Keratinocyte (primary cell): Measurements from ENCODE around the gene TFCP2L1. TPM values are rescaled to one million over a fixed set of nuclear protein-coding genes. Genes with fewer than 3 reads are reported as not detected.

Source experiments
- DNase-seq: peaks from one replicate; pipeline ENCODE4 v3.0.0-alpha.2; 2011; ENCODE audit warnings: low read depth, missing footprints, low spot score
- FAIRE-seq: peaks from 2 replicates; lab custom pipeline; 2011; peaks lifted over from hg19 to GRCh38; lab: Jason Lieb, UNC
- H2AFZ ChIP-seq: 2 replicates; pipeline ENCODE4 v1.6.0; 2012; ENCODE audit warnings: low read length, control low read depth, inconsistent platforms; ENCODE audit not compliant: control insufficient read depth
- H3K27ac ChIP-seq: 2 replicates; pipeline ENCODE4 v1.5.1; 2011; ENCODE audit warnings: low read length; ENCODE audit not compliant: control insufficient read depth, insufficient read depth
- H3K27me3 ChIP-seq: 3 replicates; pipeline ENCODE4 v1.6.0; 2011; ENCODE audit warnings: low read length; ENCODE audit not compliant: control insufficient read depth, insufficient read depth; ENCODE audit errors: extremely low read depth
- H3K36me3 ChIP-seq, 2 experiments: 2 replicates in 1 of 2; 3 replicates in 1 of 2; pipeline ENCODE4 v1.5.1; 2011; ENCODE audit warnings: low read length in 2 of 2, mild to moderate bottlenecking in 1 of 2; ENCODE audit not compliant: control insufficient read depth in 2 of 2, insufficient read depth in 2 of 2; ENCODE audit errors: extremely low read depth in 1 of 2
- H3K4me1 ChIP-seq: 3 replicates; pipeline ENCODE4 v1.5.1; 2011; ENCODE audit warnings: low read length; ENCODE audit not compliant: control insufficient read depth, insufficient read depth; ENCODE audit errors: extremely low read depth
- H3K4me2 ChIP-seq: 3 replicates; pipeline ENCODE4 v1.6.0; 2011; ENCODE audit warnings: low read depth, low read length; ENCODE audit not compliant: control insufficient read depth, insufficient read depth; ENCODE audit errors: extremely low read depth
- H3K4me3 ChIP-seq, 3 experiments: fragments of 200-600 bp in 1 of 3; sonication (generic) in 1 of 3; 2 replicates in 2 of 3; 3 replicates in 1 of 3; pipeline ENCODE4 v1.5.1; 2011 to 2016; ENCODE audit warnings: low read length in 3 of 3, mild to moderate bottlenecking in 3 of 3, control low read depth in 2 of 3, inconsistent platforms in 1 of 3, low read depth in 1 of 3, mixed read lengths in 1 of 3, mixed run types in 1 of 3, moderate library complexity in 1 of 3; ENCODE audit not compliant: control insufficient read depth in 2 of 3, insufficient read depth in 2 of 3; ENCODE audit errors: extremely low read depth in 1 of 3
- H3K79me2 ChIP-seq: 2 replicates; pipeline ENCODE4 v1.6.0; 2012; ENCODE audit warnings: low read length; ENCODE audit not compliant: control insufficient read depth, insufficient read depth
- H3K9ac ChIP-seq: 3 replicates; pipeline ENCODE4 v1.6.0; 2011; ENCODE audit warnings: low read length; ENCODE audit not compliant: control insufficient read depth, insufficient read depth; ENCODE audit errors: extremely low read depth
- H3K9me1 ChIP-seq: 3 replicates; pipeline ENCODE4 v1.6.0; 2011; ENCODE audit warnings: low read length; ENCODE audit not compliant: control insufficient read depth, insufficient read depth; ENCODE audit errors: extremely low read depth
- H3K9me3 ChIP-seq: 2 replicates; pipeline ENCODE4 v1.5.1; 2012; ENCODE audit warnings: low read depth, low read length; ENCODE audit not compliant: control insufficient read depth
- H4K20me1 ChIP-seq: 3 replicates; pipeline ENCODE4 v1.6.0; 2011; ENCODE audit warnings: low read length; ENCODE audit not compliant: control insufficient read depth, insufficient read depth; ENCODE audit errors: extremely low read depth
- EZH2 ChIP-seq: IDR thresholded peaks from one replicate; pipeline ENCODE4 v1.6.1; 2012; ENCODE audit warnings: inconsistent platforms, mild to moderate bottlenecking, low read length, moderate library complexity
- dilution Hi-C: fragments of 300-500 bp; cut with MboI; formaldehyde crosslinking; loops from one replicate; pipeline ENCODE4 v1.7.0; 2020; ENCODE audit warnings: low sequenced_read_pairs; ENCODE audit not compliant: extremely low pct_ligation_motif_present
- polyA plus RNA-seq, 5 experiments: library from polyadenylated mRNA; depleted of rRNA in 3 of 5; stranded (reverse) in 3 of 5; stranded (forward) in 1 of 5; unstranded in 1 of 5; fragments of >200 nt; gene quantifications; 1 replicate in 1 of 5; 2 replicates in 3 of 5; 3 replicates in 1 of 5; pipeline versions ENCODE4 v1.2.1 to v1.2.3, GENCODE V29; 2011 to 2012; ENCODE audit warnings: missing spikeins in 2 of 5, low read depth in 1 of 5, low replicate concordance in 1 of 5
- TF ChIP-seq, protein P1 (sequence below), 3 experiments: IDR thresholded peaks in 1 of 3; conservative IDR thresholded peaks in 1 of 3; optimal IDR thresholded peaks in 1 of 3; 2 replicates in 2 of 3; 3 replicates in 1 of 3; pipeline versions ENCODE3 to v1.5.1; 2011; ENCODE audit warnings: low read length in 3 of 3, mild to moderate bottlenecking in 3 of 3, moderate library complexity in 2 of 3, control low read depth in 1 of 3, inconsistent platforms in 1 of 3; ENCODE audit not compliant: insufficient read depth in 2 of 3; ENCODE audit errors: extremely low read depth in 1 of 3

TFCP2L1 gene
- polyA plus RNA-seq, 1 donor (not counting 4 experiments of a cell fraction or from before 2014, with no cell fraction given), result 29.4 TPM

DNA sequence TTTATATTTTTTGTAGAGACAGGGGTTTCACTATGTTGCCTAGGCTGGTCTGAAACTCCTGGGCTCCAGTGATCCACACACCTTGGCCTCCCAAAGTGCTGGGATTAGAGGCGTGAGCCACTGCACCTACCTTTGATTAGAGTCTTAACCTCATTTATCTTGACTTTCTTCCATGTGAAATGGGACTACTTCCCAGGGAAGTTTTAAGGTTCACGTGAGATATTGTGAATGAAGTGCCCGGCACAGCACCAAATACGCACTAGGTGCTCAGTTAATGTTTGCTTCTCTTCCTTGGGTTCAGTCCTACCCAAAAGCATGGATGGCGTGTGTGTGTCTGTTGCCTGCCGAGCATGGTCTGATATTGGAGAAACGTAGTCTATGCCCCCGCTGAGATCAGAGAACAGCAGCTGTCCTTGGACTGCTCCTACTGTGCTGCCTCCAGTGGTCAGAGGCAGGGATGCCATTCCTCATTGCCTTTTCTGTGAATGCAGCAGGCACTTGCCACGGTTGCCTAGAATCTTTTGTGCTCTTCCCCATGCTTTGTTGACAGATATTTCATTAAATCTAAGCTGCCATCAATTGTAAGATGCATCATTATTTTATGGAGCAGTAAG, 12.3 kb upstream of the TFCP2L1 start:
- DNase-seq (no peak), FAIRE-seq (peak; percentile 79)
- TF ChIP-seq, protein P1, sequence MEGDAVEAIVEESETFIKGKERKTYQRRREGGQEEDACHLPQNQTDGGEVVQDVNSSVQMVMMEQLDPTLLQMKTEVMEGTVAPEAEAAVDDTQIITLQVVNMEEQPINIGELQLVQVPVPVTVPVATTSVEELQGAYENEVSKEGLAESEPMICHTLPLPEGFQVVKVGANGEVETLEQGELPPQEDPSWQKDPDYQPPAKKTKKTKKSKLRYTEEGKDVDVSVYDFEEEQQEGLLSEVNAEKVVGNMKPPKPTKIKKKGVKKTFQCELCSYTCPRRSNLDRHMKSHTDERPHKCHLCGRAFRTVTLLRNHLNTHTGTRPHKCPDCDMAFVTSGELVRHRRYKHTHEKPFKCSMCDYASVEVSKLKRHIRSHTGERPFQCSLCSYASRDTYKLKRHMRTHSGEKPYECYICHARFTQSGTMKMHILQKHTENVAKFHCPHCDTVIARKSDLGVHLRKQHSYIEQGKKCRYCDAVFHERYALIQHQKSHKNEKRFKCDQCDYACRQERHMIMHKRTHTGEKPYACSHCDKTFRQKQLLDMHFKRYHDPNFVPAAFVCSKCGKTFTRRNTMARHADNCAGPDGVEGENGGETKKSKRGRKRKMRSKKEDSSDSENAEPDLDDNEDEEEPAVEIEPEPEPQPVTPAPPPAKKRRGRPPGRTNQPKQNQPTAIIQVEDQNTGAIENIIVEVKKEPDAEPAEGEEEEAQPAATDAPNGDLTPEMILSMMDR (optimal IDR thresholded peaks at IDR 0.05 in 1 of 3, IDR thresholded peaks at IDR 0.05 in 1 of 3, conservative IDR thresholded peaks at IDR 0.05 in 1 of 3; ENCODE audit: extremely low read depth in 1 of 3, insufficient read depth in 2 of 3, low read length in 3 of 3), result peak; percentile 85 to 92 (median 87)
- no peak for TF ChIP-seq EZH2
- dilution Hi-C loops, result no loop called here
- Histone ChIP-seq H3K4me2 (no peak overlapping the region), H4K20me1 (no peaks in the 10 kb centered on the region), H3K27me3 (no peaks in the 10 kb centered on the region), H3K9me1 (no peaks in the 10 kb centered on the region), H2AFZ (no peak overlapping the region), H3K4me3 (no peak overlapping the region), H3K9ac (no peak overlapping the region), H3K4me1 (no peaks in the 10 kb centered on the region), H3K79me2 (no peaks in the 10 kb centered on the region), H3K36me3 (no peaks in the 10 kb centered on the region), H3K9me3 (no peaks in the 10 kb centered on the region), H3K27ac (no peak overlapping the region)

DNA sequence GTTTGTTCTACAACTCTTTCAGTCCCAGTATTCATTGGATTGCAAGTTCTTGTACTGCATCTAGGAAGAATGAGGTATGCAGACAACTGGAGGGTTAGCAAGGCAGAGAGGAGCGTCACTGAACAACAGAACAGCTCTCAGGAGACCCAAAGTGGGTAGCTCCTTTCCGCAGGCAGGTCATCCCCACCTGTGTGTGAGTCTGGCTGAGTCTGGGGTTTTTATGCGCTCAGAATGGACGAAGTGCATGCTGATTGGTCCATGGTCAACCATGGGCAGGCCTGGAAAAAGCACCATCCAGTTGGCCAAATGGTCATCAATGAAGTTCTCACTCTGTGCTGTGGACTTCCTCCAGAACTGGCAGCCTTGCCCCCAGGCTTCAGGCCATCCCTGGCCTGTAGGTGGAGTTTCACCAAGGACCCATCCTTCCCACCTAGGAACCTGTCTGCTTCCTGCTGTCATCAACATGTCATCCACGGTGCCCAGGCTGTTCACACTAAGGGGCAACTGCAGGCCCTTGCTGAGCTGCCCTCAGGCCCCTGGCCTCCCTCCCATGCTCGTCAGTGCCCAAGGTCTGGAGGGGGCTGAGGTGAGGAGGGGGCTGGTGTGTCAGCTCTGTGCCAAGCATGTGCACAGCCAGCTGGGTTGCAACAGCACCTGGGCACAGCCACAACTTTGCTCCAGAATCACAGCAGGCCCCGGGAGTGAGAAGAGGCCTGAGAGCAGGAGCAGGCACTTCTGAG, 11.1 kb upstream of the TFCP2L1 start:
- TF ChIP-seq, protein P1 (optimal IDR thresholded peaks at IDR 0.05 in 1 of 3, IDR thresholded peaks at IDR 0.05 in 1 of 3, conservative IDR thresholded peaks at IDR 0.05 in 1 of 3; ENCODE audit: extremely low read depth in 1 of 3, insufficient read depth in 2 of 3, low read length in 3 of 3), result no peak
- no peak for TF ChIP-seq EZH2
- DNase-seq (no peak), FAIRE-seq (no peak)
- no peak overlapping the region for H2AFZ ChIP-seq
- H3K4me3 ChIP-seq, result no peak overlapping the region
- no peaks in the 10 kb centered on the region for H3K4me1 ChIP-seq
- H3K27ac ChIP-seq, result no peak overlapping the region
- dilution Hi-C loops, result no loop called here
- no peaks in the 10 kb centered on the region for H3K9me3 ChIP-seq
- H3K4me2 ChIP-seq, result no peak overlapping the region
- H3K9me1 ChIP-seq, result no peaks in the 10 kb centered on the region
- H3K9ac ChIP-seq, result no peak overlapping the region
- no peaks in the 10 kb centered on the region for H3K36me3 ChIP-seq
- H4K20me1 ChIP-seq, result no peaks in the 10 kb centered on the region
- H3K27me3 ChIP-seq, result no peaks in the 10 kb centered on the region
- H3K79me2 ChIP-seq, result no peaks in the 10 kb centered on the region
